NCI-H226 (cell line): ENCODE results near the gene SDK1.
A peak's percentile ranks its signal among the peaks of the same experiment; 100 is the strongest.

ENCODE experiments used
- DNase-seq: peaks from one replicate; pipeline ENCODE4 v3.0.0-alpha.2; 2015

Gene SDK1

DNA sequence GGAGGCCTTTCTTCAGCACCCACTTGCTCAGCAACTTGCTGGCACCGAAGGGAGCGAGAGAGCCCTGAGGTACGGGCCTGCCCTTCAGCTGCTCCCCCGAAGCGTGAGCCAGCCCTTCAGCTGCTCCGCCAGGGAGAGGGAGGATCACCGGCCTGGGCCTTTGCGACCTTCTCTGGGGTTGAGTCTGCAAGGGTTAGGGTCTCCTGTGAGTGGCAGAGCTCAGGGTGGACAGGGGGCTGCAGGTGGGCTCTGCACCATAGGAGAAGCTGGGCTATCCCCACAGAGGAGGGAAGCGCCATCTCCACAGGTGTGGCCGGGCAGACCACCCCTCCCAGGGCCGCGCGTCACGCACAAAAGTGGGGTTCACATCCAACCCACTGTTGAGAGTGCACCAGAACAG, 890.5 kb downstream of the SDK1 start:
- DNase-seq: no peak

DNA sequence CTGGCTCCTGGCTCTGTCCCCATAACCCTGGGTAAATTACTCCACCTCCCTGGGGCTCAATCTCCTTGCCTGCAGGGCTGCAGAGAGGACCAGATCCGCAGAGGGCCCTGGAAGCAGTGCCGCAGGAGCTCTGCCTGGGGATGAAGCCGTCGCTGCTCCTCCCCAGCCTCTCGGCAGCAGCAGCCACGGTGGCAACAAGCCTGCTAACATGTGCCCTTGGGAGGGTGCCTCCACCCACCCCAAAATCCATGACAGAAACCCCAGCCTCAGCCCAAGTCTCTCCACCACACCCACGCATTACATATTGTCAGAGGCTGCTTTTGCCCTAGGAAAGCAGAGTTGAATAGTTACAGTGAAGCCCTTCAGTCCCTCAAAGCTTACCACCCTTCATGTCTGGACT, 894.6 kb downstream of the SDK1 start:
- no peak for DNase-seq

DNA sequence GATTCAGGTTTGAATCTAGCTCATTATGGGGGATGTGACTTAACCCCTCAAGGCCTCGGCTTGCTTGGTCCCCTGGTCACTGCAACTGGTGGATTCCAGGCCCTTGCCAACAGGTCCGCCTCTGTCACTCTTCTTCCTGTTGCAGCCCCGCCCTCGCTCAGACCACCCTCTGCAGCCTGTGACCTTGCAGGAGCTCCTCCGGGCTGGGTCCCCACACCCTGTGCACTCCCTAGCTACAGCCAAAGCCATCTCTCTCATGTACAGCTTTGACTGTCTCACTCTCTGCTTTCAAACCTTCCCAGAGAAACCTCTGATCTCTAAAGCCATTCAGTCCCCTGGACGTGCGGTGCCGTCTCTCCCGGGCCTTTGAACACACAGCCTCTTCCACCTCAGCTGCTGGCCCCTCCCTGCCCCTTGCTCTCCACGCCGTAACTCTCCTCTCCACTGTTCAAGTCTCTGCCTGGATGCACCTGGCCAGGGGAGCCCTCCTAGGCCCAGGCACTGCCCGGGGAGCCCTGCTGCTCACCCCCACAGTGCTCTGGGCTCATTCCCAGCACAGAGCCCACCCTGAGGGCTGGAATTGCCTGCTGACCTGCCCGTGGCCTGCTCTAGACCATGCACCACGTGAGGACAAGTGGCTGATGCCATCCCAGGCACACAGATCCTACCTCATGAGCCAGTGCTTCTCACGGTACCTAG, 895.2 kb downstream of the SDK1 start:
- DNase-seq: no peak

DNA sequence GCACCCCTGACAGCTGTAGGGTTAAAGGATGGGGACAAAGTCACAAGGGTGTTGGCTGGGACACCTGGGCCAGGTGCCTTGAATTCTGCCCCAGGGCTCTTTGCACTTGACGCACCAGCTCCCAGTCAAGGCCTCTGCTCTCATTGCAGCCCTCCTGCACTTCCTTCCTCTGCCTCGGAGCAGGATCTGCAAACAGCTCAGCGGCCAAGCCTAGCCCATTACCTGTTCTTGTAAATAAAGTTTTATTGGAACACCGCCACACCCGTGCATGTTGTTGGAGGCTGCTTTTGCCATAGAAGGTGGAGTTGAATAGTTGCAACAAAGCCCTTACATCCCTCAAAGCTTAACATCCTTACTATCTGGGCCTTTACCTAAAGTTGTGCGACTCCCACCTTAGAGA, 897.2 kb downstream of the SDK1 start:
- no peak for DNase-seq

DNA sequence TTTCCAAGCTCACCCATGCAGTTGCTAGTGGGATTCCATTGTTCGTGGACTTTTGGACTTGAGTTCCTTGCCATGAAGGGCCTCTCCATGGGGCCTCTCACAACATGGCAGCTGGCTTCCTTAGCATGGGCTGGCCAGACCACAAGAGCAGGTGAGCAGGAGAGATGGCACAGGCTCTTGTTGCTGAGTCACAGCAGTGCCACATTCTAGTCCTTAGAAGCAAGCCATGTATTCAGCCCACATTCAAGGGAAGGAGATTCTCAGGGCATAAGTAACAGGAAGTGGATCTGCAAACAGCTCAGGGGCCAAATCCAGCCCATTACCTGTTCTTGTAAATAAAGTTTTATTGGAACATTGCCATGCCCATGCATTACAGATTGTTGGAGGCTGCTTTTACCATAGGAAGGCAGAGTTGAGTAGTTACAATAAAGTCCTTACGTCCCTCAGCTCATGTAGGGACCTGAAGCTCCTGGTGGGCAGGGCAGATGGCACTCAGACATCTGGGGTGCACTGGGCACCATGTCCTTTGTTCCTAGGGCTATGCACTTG, 899.6 kb downstream of the SDK1 start:
- no peak for DNase-seq

DNA sequence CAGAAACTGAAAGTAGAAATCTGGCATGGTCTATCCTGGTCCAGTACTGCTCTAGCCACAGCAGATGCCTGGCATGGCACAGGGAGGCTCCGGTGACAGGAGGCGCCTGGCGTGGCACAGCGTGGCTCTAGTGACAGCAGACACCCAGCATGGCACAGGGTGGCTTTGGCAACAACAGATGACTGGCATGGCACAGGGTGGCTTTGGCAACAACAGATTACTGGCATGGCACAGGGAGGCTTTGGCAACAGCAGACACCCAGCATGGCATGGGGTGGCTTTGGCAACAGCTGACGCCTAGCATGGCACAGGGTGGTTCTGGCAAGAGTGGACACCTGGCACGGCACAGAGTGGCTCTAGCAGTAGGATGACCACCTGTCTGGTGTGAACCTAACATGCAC, 900.5 kb downstream of the SDK1 start:
- DNase-seq: no peak

DNA sequence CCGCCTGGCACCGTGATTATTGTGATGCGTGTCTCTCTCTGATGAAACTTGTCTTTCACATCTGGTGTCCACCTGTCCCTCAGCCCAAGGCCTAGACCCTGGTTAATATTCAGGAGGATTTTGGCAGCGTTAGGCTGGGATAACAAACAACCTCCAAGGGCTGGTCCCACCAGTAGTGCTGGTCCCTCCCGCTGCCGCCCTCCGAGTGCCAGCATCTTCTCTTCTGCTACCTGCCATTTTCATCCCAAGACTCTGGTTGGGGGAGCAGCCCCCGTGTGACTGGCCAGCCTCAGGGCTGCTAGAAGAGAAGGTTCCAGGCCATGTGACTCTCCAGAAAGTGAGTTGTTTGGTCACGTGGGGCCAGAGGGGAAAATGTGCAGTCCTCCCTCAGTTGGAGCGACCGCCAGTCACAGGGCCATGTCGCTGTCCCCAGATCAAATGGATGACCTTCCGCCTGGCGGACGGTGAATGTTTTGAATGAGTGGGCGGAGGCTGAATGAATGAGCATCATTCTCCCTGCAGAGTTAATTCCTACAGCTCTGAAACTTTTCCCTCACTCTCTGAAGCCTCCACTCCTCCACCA, 901.2 kb downstream of the SDK1 start:
- no peak for DNase-seq

DNA sequence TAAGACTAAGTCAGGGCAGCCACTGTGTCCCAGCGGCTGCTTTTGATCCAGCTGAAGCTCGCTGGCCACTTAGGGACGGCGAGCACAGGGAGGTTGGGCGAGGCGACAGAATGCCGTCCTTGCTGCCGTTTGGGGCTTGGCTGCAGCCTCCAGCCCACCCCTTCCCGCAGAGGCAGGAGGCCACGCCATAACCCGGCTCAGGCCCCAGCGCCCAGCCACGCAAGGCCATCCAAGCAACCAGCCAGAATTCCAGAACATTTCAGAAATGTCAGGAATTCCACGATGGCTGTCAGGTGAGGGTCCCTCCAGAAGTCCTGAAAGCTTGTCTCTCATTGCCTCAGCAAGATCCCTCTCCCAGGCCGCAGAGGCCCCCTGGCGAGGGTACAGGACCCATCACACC, 901.9 kb downstream of the SDK1 start:
- no peak for DNase-seq

DNA sequence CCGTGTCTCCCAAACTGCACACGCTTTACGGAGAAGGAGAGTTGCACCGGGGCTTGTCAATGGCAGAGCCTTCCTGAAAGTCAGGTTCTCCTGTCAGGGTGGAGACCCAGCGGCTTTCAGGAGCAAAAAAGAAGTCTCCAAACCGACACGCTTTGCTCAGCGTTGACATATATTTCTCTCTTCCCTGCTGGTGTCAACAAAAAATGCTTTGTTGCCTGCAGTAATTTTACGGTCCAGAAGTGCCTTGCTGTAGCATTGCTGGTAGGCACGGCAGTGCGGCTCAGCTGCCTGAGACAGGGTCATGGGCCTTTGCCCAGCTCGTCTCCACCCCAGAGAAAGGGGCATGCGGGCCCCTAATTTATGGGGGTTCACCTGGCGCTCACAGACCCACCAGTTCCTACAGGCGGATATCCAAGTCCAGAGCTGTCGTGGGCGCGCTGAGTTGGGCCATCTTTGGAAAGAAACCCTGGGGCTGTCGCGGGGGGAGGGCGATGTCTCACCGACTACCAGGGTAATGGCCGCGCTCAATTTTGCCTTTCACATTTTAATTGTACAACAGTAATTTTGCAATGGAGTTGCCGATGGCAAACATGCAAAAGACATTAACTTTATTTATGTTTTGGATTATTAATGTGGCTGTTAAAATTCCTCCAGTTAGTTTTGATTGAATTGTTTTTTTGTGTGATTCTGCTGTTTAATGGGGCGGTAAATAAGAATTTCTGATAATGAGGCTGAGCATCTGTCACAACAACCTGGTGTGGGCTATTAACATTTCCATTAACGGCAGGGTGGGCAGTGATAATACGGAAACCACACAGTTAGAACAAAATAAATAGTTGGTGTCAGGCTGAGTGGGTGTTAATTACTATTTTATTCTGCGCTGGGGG, 902.8 kb downstream of the SDK1 start:
- no peak for DNase-seq

DNA sequence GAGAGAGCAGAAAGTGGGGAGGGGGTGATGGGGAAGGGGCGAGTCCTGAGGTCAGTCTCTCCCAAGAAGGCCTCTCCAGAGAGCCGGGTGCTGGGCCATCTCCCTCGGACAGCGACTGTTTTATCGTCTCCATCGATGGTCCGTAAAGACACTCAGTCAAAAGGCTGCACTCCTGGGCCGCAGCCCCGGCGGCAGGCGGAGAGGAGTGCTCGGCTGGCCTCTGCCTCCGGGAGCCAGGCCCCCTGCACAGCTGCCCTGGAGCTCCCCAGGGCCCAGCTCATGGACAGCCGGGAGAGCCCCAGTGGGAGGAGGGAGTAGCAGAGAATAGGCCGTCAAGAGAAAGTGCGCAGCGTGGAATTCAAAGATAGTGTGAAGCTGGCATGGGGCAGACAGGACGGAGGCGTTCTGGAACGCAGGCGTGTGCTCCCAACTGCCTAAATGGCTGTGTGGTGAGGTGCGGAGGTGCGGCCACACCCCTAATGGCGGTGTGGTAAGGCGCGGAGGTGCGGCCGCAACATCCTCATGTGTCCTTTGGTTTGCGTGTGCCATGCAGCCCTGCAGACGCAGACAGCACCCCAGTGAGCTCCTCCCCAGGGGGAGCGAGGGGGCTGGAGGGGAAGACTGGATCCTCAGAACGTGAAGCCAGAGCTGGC, 903.6 kb downstream of the SDK1 start:
- DNase-seq: no peak

DNA sequence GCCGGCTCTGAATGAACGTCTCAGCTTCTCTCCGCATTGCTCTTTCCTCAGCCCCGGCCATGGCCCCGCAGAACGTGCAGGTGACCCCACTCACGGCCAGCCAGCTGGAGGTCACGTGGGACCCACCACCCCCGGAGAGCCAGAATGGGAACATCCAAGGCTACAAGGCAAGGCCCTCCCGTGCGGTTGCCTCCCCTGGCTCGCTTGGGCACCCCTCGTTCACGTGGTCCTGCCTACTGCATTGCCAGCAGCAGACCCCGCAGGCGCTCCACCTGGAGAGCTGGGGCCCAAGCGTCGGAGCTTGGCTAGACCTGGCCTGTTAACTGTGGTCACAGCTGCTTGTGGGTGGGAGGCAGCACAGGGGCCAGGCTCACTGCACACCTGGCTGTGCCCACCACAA, 904.8 kb downstream of the SDK1 start:
- DNase-seq: no peak

DNA sequence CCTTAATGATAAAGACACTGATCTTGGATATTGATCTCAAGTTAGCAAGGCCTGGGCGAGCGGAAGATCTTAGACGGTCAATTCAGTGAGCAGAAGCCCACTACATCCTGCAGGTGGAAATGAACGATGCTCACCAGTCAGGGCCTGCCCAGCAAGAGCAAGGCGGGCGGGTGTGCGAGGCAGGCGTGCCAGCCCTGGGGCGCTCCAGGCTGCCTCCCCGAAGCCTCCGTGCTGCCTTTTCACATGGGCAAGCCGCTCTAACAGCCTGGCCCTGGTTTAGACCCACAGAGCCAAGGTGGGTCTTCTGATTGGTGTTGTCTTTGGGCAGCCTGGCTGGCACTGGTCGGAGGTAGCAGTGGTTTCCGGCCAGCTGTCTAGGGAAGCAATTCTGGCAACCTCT, 906.0 kb downstream of the SDK1 start:
- DNase-seq: no peak

DNA sequence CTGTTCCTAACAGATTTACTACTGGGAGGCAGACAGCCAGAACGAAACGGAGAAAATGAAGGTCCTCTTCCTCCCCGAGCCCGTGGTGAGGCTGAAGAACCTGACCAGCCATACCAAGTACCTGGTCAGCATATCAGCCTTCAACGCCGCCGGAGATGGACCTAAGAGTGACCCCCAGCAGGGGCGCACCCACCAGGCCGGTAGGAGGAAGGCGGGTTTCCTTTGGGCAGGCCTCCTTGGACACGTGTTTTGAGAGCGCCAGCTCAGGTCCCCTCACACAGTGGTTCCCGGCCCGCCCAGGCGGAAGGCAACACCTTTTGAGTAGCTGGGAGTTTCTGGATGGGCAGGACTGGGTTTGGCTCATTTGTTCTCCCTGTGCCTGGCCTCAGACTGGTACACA, 907.0 kb downstream of the SDK1 start:
- no peak for DNase-seq

DNA sequence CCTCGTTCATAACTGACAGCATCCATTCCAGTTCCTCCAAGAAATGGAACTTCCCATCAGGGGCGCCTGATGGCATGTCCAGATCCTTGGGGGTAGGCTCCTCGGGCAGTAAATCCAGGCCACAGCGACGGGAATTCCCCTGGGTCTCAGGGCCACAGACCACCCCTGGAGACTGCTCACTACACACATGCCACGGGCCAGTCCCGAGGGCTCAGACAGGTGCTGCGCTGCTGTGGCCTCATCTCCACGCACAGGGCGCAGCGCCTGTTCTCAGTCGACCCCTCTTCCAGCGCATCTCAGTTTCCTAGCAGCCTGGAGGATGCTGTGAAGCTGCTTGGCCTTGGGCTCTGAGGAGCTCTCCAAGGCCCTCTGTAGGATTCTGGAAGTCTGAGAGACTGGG, 907.5 kb downstream of the SDK1 start:
- no peak for DNase-seq

DNA sequence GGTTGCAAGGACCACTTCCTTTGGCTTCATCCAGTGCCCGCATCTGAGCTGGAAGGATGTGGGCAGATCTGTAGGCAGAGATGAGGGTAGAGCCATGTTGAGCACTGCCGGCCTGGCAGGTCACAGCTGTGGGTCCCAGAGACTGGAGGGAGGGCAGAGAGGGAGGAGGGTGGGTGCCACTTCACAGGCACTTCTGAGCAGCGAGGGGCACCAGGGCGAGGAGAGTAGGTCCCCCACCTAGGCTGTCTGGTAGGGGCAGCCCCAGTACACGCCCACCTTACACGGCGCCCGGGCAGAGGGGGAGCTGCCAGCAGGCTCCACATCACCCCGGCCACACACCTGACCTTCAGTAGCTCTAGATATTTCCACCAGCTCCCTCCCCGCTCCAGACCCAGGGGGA, 908.1 kb downstream of the SDK1 start:
- no peak for DNase-seq

DNA sequence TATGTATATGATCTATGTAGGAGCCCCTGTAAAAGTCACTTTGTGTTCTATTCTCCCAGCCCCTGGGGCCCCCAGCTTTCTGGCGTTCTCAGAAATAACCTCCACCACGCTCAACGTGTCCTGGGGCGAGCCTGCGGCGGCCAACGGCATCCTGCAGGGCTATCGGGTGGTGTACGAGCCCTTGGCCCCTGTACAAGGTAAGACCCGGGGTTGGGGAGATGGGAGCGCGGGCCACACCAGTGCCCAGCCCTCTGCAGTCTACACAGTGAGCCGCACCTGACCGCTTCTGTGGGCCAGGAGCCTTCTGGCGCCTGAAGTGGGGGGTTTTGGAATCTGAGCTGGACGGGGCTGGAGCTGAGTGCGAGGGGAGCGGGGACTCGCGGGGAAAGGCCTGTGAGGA, 908.9 kb downstream of the SDK1 start:
- DNase-seq: no peak

DNA sequence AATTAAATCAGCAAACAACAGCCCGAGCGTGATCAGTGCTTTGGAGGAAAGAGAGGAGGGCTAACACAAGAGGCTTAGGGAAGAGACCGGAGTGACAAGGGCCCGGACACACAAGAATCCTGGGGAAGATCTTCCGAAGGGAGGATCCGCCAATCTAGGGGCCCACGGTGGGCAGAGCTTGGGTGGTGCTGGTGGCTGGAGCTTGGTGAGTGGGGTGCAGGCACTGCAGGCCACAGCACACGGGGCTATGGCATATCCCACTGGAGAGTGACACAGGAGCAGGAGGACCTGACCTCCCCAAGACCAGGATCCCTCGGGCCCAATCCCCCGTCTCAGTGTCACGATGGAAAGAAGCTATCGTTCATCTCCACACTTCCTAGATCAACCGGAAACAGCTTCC, 909.8 kb downstream of the SDK1 start:
- DNase-seq: no peak

DNA sequence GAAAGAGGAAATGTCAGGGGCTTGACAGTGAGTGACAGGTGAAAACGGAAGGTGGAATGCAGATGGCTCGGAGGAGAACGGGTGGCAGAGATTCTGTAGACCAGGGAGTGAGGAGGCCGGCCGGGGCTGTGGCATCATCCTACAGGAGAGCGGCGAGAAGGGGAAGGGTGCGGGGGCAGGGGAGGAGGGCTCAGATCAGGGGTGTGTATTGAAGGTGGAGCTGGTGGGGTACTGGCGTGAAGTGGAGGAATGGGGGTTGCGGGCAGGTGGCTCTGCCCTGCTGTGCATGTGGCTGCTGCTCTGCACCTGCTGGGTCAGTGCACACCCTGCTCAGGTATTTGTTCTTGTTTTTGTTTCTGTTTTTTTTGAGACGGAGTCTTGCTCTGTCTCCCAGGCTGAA, 910.2 kb downstream of the SDK1 start:
- no peak for DNase-seq

DNA sequence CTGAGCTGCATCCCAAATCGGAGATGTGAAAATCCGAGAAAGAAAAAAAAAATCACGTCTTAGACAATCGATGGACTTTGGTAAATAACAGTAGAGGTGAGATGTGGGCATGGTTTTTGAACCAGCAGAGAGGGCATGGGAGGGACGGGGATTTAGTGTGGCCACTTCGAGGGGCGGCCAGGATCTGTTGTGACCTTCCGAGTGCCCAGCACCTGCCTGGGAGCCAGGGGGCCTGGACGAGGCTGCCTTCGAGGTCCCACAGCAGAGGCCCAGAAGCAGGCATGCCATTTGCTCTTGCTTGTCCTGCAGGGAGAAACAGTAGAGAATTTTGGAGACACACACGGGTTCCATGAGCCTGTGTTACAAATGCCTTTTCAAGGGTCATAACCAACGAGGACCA, 911.3 kb downstream of the SDK1 start:
- DNase-seq: no peak

DNA sequence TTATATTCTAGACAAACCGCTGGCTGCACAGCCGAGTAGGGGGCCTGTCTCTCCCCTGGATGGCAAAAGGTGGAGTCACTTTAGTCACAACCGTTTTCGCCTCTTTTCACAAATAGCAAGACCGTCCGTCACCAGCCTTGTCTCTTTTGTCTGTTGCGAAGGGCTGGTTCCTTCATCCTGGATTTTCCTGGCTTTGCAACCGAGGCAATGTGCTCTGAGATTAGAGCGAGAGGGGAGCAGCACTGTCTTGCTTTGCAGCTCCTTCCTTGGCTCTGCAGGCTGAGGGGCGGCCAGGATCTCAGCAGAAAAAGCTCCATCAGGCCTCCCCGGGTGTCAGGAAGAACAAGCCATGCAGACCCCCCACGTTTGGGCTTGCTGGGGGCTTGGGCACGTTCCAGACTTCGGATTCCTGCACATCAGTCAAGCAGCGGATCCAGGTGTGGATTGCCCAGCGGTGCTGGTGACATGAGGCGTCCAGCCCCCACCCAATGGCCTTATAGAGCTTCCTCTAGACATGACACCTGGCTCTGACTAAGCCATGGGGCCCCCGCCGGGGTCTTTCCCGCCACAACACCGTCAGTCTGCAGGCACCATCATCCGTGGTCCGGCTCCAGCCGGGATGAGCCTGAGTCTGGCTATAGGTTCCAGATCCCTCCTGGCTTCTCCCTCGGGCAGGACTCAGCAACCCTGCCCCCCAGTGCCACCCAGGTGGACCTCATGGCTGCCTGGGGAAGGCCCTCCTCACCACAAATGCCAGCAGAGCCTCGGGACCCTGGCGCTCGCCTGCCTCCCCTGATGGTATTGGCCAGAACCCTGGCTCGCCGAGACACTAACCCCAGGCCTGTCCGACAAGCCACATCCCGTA, 913.5 kb downstream of the SDK1 start:
- DNase-seq: no peak

DNA sequence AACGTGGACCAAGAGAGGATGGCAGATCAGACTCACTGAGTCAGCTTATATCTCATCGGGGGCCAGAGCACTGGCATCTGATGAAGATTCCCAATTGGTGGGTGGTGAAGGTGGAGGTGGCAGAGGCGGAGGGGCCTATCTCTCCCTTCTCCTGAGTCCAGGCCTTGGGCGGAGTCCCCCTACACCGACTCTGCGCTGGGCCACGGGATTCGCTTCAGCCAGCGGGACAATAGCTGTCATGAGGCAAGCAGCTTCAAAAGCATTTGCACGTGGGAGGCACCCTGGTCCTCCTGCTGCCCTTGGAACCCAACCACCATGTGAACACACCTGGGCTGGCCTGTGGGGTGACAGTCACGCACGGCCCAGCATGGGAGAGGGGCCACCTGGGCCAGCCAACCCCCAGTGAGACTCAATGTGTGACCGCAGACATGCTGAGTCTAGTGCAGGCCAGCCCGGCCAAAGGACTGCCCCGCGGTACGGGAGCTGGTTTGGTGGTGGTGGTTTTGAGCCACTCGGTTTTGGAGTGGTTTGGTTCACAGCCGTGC, 914.2 kb downstream of the SDK1 start:
- DNase-seq: no peak

DNA sequence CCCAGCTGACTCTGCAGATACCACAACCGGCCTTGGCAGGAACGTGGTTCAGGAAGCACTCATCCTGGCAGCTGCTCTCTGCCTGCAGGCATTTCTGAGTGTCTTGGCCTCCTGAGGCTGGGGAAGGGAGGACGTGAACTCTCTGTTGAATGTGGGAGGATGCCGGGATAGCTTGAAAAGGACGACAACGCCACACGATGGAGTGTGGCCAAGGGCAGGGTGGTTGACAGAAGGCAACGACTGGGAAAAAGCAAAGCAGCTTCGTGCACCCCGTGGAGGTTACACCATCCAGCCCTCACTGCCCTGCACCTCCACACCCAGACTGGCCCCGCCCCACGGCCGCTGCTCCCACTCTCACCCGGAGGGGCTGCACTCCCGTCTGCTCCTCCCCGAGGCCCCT, 915.0 kb downstream of the SDK1 start:
- DNase-seq: peak; percentile 91
